ENCODE data around the gene DDAH1. TPM values are rescaled to one million over a fixed set of nuclear protein-coding genes. Genes with fewer than 3 reads are reported as not detected.

DDAH1 gene
- total and polyA plus RNA-seq, 2 of the 8 experiments (the other 6 are each of a cell fraction or from before 2014, with no cell fraction given) = 22.8 to 54.5 TPM

- Histone ChIP-seq H4K91ac (replicated peaks; ENCODE audit: insufficient read length, low read length) (no peak overlapping the region), H4K5ac (ENCODE audit: insufficient read length, low read depth, low read length) (no peak overlapping the region), H2AFZ (ENCODE audit: low read length) (no peak overlapping the region), H3K23me2 (ENCODE audit: low read depth, low read length) (no peaks in the 10 kb centered on the region), H3K23ac (ENCODE audit: insufficient read length) (no peak overlapping the region), H3K4me3 (ENCODE audit: extremely low read depth in 1 of 4, insufficient read depth in 2 of 4, low read depth in 3 of 4, low read length in 4 of 4) (no peak overlapping the region), H3K27me3 (replicated peaks in 1 of 4; ENCODE audit: control insufficient read depth in 3 of 4, extremely low read depth in 1 of 4, insufficient read depth in 3 of 4, low read length in 3 of 4) (no peaks in the 10 kb centered on the region), H3K27ac (ENCODE audit: low read depth, low read length) (no peak overlapping the region), H3K4ac (replicated peaks; ENCODE audit: insufficient read length, low read depth, low read length) (no peak overlapping the region), H3K14ac (ENCODE audit: insufficient read length) (no peak overlapping the region), H3K9ac (replicated peaks in 1 of 4; ENCODE audit: extremely low read depth in 1 of 4, low read depth in 3 of 4, low read length in 3 of 4) (no peak overlapping the region), H3K79me1 (ENCODE audit: low read depth, low read length) (no peaks in the 10 kb centered on the region), H4K8ac (ENCODE audit: extremely low read depth, insufficient read depth, low read length) (no peak overlapping the region), H2AK5ac (ENCODE audit: low read depth, low read length) (no peak overlapping the region), H3K4me1 (replicated peaks in 1 of 4; ENCODE audit: control insufficient read depth in 3 of 4, insufficient read depth in 4 of 4, low read length in 3 of 4) (peaks cover 0 to 2% (median under 1%) of the 10 kb centered on the region in 4 experiments; a peak in 2 of 7 replicates), H3K56ac (replicated peaks; ENCODE audit: insufficient read length, low read depth, low read length) (no peak overlapping the region), H2BK12ac (ENCODE audit: low read depth, low read length) (no peak overlapping the region), H3K36me3 (ENCODE audit: control insufficient read depth in 2 of 4, insufficient read depth in 4 of 4, low read length in 3 of 4) (peaks cover 0 to 4% (median 0%) of the 10 kb centered on the region in 4 experiments; a peak in 1 of 8 replicates), H3K4me2 (ENCODE audit: insufficient read depth in 1 of 2, low read depth in 2 of 2, low read length in 2 of 2) (no peak overlapping the region), H3K18ac (ENCODE audit: extremely low read depth, low read length) (no peak overlapping the region), H2BK5ac (ENCODE audit: low read depth, low read length) (no peak overlapping the region), H4K20me1 (replicated peaks in 1 of 2; ENCODE audit: control insufficient read depth in 1 of 2, insufficient read depth in 2 of 2, low read length in 2 of 2) (no peaks in the 10 kb centered on the region), H2BK120ac (replicated peaks; ENCODE audit: low read depth, low read length) (no peak overlapping the region), H2BK15ac (ENCODE audit: low read length) (no peak overlapping the region), H3K9me3 (ENCODE audit: insufficient read depth in 2 of 2, low read depth in 1 of 2, low read length in 1 of 2) (no peaks in the 10 kb centered on the region; a peak in 1 of 4 replicates), H3K79me2 (ENCODE audit: control insufficient read depth in 1 of 2, insufficient read depth in 2 of 2, low read length in 2 of 2) (no peaks in the 10 kb centered on the region), H2BK20ac (ENCODE audit: low read length) (no peak overlapping the region)
- WGBS, 2 experiments (ENCODE audit: extremely low coverage in 1 of 2, insufficient coverage in 1 of 2, insufficient read length in 1 of 2, insufficient replicate concordance in 2 of 2, low coverage in 1 of 2, low lambda C conversion rate in 2 of 2, missing lambda C conversion rate in 1 of 2) = 86% methylated on average over 2 of the region's 2 CpGs; no CpG with 5 or more reads in 1 of the 2 experiments
- FAIRE-seq (no peak), DNase-seq (ENCODE audit: low read depth in 1 of 2, low spot score in 2 of 2) (no peak)
- POLR2A ChIA-PET (ENCODE audit: partially characterized antibody) = interaction anchor here (0.8 kb wide), 1 partner anchor 232 kb away, joined by 3 read pairs; no protein-coding TSS in a partner anchor
- TF ChIP-seq GABPA (IDR thresholded peaks at IDR 0.05; ENCODE audit: borderline replicate concordance, insufficient read depth, low read length) = no peak
- TF ChIP-seq E2F6 (IDR thresholded peaks at IDR 0.05) = no peak
- no peak for TF ChIP-seq TBP (IDR thresholded peaks at IDR 0.05; ENCODE audit: low read depth, low read length)
- TF ChIP-seq BACH1 (IDR thresholded peaks at IDR 0.05; ENCODE audit: low read length) = no peak
- CTCF ChIA-PET (ENCODE audit: partially characterized antibody) = interaction anchor here (1.0 kb wide), 1 partner anchor 26 kb away, joined by 4 read pairs; no protein-coding TSS in a partner anchor
Observed at GRCh38 chr1:85347908-85348307, 117.1 kb downstream of the DDAH1 start.
